Loucy (cell line): Measurements from ENCODE around the gene WDR7.

Experiments
- CTCF ChIP-seq: fragments of 200-600 bp; sonication (generic); conservative IDR thresholded peaks from 2 replicates; pipeline ENCODE4 v1.5.1; 2014; ENCODE audit warnings: mild to moderate bottlenecking, antibody characterized with exemption, low read length
- EZH2phosphoT487 ChIP-seq: fragments of 200-600 bp; IDR thresholded peaks from 2 replicates; pipeline ENCODE4 v1.6.1; 2018; ENCODE audit warnings: antibody characterized with exemption, mild to moderate bottlenecking, moderate library complexity, borderline replicate concordance

DNA sequence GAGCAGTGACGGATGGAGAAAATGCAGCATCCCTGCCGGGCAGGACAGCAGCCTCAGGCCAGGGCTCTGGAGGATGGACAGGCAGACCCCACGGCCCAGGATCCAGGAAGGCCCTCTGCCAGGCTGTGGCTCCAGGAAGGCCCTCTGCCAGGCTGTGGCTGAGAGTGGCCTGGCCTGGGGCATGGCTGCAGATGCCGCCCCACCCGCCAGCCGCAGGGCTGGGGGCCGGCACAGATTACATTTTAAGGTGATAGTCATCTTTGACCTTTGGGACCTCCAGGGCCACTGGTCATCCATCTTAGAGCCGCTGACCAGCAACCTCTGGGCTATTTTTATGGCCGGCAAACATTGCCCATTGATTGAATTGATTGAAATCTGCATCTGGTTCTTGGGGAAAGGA lies 397.7 kb downstream of the WDR7 start:
- TF ChIP-seq CTCF: no peak
- no peak for TF ChIP-seq EZH2phosphoT487
